Skeletal muscle satellite cell (primary cell): ENCODE measurements around the gene ZNF771.
A peak's percentile ranks its signal among the peaks of the same experiment; 100 is the strongest.

Experiments used
- H3K27me3 ChIP-seq: 2 replicates; pipeline ENCODE4 v1.7.0; 2013; ENCODE audit warnings: low read length; ENCODE audit not compliant: control insufficient read depth, insufficient read depth
- H3K36me3 ChIP-seq: 2 replicates; pipeline ENCODE4 v1.7.0; 2013; ENCODE audit warnings: mild to moderate bottlenecking, control low read depth, low read length; ENCODE audit not compliant: insufficient read depth
- H3K4me1 ChIP-seq: 2 replicates; pipeline ENCODE4 v1.7.0; 2013; ENCODE audit warnings: low read length; ENCODE audit not compliant: control insufficient read depth, insufficient read depth
- H3K4me2 ChIP-seq: 2 replicates; pipeline ENCODE4 v1.7.0; 2013; ENCODE audit warnings: mild to moderate bottlenecking, low read length
- H3K4me3 ChIP-seq: 2 replicates; pipeline ENCODE4 v1.7.0; 2013; ENCODE audit warnings: low read length
- H3K9ac ChIP-seq: 2 replicates; pipeline ENCODE4 v1.7.0; 2013; ENCODE audit warnings: mild to moderate bottlenecking, low read depth, low read length, moderate library complexity
- H3K9me3 ChIP-seq: replicated peaks from 2 replicates; pipeline ENCODE4 v1.7.0; 2013; ENCODE audit warnings: mild to moderate bottlenecking, control low read depth, low read length

The ZNF771 gene

GRCh38 chr16:30407804-30408534 is 563 bp downstream of the ZNF771 start:
- H3K9ac ChIP-seq: peak overlapping the region; percentile 91
- no peaks in the 10 kb centered on the region for H3K27me3 ChIP-seq
- H3K9me3 ChIP-seq: no peaks in the 10 kb centered on the region
- H3K4me2 ChIP-seq: peak overlapping the region; percentile 83
- peak overlapping the region; percentile 80 for H3K4me3 ChIP-seq
- peaks cover 19% of the 10 kb centered on the region for H3K36me3 ChIP-seq
- peaks cover 22% of the 10 kb centered on the region for H3K4me1 ChIP-seq

GRCh38 chr16:30409125-30410060 is 2.0 kb downstream of the ZNF771 start:
- Histone ChIP-seq H3K9ac (peak overlapping the region; percentile 18), H3K27me3 (no peaks in the 10 kb centered on the region), H3K4me1 (peaks cover 22% of the 10 kb centered on the region), H3K9me3 (no peaks in the 10 kb centered on the region), H3K4me2 (peak overlapping the region; percentile 81), H3K36me3 (peaks cover 27% of the 10 kb centered on the region), H3K4me3 (peak overlapping the region; percentile 50)

- H3K9ac ChIP-seq: no peak overlapping the region
- peaks cover 34% of the 10 kb centered on the region for H3K36me3 ChIP-seq
- peaks cover 21% of the 10 kb centered on the region for H3K4me1 ChIP-seq
- no peak overlapping the region for H3K4me2 ChIP-seq
- H3K4me3 ChIP-seq: no peak overlapping the region
- no peaks in the 10 kb centered on the region for H3K9me3 ChIP-seq
- no peaks in the 10 kb centered on the region for H3K27me3 ChIP-seq
These were observed 5.9 kb downstream of the ZNF771 start for GRCh38 chr16:30413112-30413806.

GRCh38 chr16:30414159-30414558 is 6.8 kb downstream of the ZNF771 start:
- Histone ChIP-seq H3K4me3 (no peak overlapping the region), H3K27me3 (no peaks in the 10 kb centered on the region), H3K9ac (no peak overlapping the region), H3K4me1 (peaks cover 15% of the 10 kb centered on the region), H3K9me3 (no peaks in the 10 kb centered on the region), H3K36me3 (peaks cover 34% of the 10 kb centered on the region), H3K4me2 (no peak overlapping the region)

- H3K27me3 ChIP-seq: no peaks in the 10 kb centered on the region
- H3K36me3 ChIP-seq: peaks cover 27% of the 10 kb centered on the region
- H3K9me3 ChIP-seq: no peaks in the 10 kb centered on the region
- H3K4me1 ChIP-seq: peaks cover 8% of the 10 kb centered on the region
- no peak overlapping the region for H3K4me2 ChIP-seq
- H3K4me3 ChIP-seq: no peak overlapping the region
- no peak overlapping the region for H3K9ac ChIP-seq
These were observed 8.7 kb downstream of the ZNF771 start for GRCh38 chr16:30416047-30416603.

- H3K4me2 ChIP-seq: peak overlapping the region; percentile 99
- H3K36me3 ChIP-seq: peaks cover 20% of the 10 kb centered on the region
- H3K9ac ChIP-seq: peak overlapping the region; percentile 69
- H3K4me3 ChIP-seq: peak overlapping the region; percentile 84
- no peaks in the 10 kb centered on the region for H3K27me3 ChIP-seq
- no peaks in the 10 kb centered on the region for H3K9me3 ChIP-seq
- H3K4me1 ChIP-seq: peaks cover 8% of the 10 kb centered on the region
These were observed 9.5 kb downstream of the ZNF771 start for GRCh38 chr16:30416624-30417528.

- peak overlapping the region; percentile 84 for H3K4me3 ChIP-seq
- H3K9ac ChIP-seq: peak overlapping the region; percentile 69
- peaks cover 15% of the 10 kb centered on the region for H3K36me3 ChIP-seq
- no peaks in the 10 kb centered on the region for H3K27me3 ChIP-seq
- peak overlapping the region; percentile 99 for H3K4me2 ChIP-seq
- no peaks in the 10 kb centered on the region for H3K9me3 ChIP-seq
- peaks cover 8% of the 10 kb centered on the region for H3K4me1 ChIP-seq
These were observed 10.3 kb downstream of the ZNF771 start for GRCh38 chr16:30417529-30418349.

- Histone ChIP-seq H3K4me3 (peak overlapping the region; percentile 84), H3K4me2 (peak overlapping the region; percentile 99), H3K9ac (peak overlapping the region; percentile 69), H3K9me3 (no peaks in the 10 kb centered on the region), H3K36me3 (peaks cover 18% of the 10 kb centered on the region), H3K27me3 (no peaks in the 10 kb centered on the region), H3K4me1 (peaks cover 8% of the 10 kb centered on the region)
These were observed 11.2 kb downstream of the ZNF771 start for GRCh38 chr16:30418350-30419181.

GRCh38 chr16:30421010-30421409 is 13.6 kb downstream of the ZNF771 start:
- Histone ChIP-seq H3K36me3 (peaks cover 17% of the 10 kb centered on the region), H3K9ac (no peak overlapping the region), H3K9me3 (no peaks in the 10 kb centered on the region), H3K4me1 (peaks cover 8% of the 10 kb centered on the region), H3K4me2 (no peak overlapping the region), H3K4me3 (no peak overlapping the region), H3K27me3 (no peaks in the 10 kb centered on the region)
